NCI-H2107 (cell line): ENCODE data around the gene FOXO6.

Source experiments
- DNase-seq: peaks from one replicate; lab custom pipeline; 2025; lab: John Stamatoyannopoulos, UW

FOXO6 gene

GRCh38 chr1:41408691-41409090, 47.5 kb downstream of the FOXO6 start:
- DNase-seq, result no peak

DNA sequence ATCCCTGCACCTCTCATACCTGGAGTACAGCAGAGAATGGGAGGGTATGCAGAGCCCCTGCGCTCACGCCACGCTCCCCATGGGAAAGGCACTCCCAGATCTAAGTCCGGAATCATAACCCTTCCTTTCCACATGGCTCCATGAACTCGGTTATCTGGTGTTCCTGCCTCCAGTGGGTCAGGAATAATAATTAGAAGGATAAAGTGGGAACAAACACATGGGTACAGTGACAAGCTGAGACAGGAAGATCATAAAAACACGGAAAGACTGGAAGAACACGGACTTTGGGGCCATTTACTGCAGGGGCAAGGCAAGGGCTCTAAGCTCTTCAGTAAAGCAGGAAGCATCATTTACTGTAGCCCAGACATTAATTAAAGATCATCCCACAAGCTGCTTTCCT, 48.6 kb downstream of the FOXO6 start:
- no peak for DNase-seq

- no peak for DNase-seq
Observed at GRCh38 chr1:41410462-41410861, 49.2 kb downstream of the FOXO6 start.

GRCh38 chr1:41411229-41411628, 50.0 kb downstream of the FOXO6 start:
- no peak for DNase-seq

DNA sequence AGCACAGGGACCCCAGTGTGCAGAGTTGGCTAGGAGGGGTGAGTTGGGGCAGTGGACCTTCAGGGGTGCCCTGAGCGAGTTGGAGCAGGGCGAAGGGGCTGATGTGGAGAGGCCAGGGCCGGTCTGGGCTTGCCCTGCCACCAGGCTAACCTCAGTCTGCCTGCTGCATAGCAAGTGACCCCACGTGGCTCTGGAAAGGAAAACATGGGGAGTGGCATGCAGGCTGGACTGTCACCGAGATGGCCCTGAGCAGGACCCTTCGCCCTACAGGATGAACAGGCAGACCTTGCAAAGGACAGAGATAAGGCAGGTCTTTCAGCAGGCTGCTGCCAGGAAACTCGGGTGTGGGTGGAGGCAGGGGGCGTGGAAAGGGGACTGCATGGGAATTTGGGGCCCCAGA, 51.5 kb downstream of the FOXO6 start:
- no peak for DNase-seq

DNA sequence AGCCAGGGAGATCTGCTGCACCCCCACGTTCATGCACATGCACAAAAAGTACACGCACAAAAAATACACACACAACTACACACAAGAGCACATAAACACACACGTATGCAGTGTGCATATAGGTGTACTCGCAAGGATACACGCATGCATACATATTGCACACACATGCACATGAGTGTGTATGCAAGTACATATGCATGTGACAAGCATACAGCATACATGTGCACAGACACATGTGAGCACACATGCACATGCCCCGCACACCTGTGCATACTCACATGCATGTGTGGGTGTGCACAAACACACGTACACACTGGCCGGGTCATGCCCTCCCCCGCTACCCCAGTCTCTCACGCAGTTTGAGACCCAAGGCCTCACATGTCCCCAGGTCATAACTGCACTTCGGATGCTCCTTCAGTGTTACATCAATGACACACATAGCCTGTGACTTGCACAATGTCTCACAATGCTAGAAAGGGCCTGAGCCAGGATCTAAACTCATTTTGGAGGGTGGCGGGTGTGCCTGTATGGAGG, 52.6 kb downstream of the FOXO6 start:
- DNase-seq, result no peak

DNA sequence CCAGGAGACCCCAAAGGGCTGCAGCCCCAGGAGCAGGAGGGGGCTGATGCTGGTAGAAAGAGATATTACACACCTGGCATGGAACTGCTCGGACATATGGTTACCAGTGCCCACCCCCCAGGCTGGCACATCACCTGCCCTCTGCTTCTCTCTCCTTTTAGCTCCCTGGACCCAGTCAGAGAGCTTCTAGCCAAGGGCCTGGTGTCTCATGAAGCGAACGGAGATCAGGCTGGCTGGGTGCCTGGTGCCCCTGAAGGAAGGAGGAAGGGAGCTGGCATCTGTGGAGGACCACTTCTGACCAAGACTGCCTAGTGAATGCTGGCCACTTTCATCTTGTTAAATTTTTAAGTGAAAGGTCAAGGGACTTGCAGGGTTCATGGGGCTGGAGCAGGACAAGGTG, 53.1 kb downstream of the FOXO6 start:
- DNase-seq, result no peak

GRCh38 chr1:41414716-41415306, 53.6 kb downstream of the FOXO6 start:
- DNase-seq, result no peak

- no peak for DNase-seq
Observed at GRCh38 chr1:41416081-41416480, 54.8 kb downstream of the FOXO6 start.

DNA sequence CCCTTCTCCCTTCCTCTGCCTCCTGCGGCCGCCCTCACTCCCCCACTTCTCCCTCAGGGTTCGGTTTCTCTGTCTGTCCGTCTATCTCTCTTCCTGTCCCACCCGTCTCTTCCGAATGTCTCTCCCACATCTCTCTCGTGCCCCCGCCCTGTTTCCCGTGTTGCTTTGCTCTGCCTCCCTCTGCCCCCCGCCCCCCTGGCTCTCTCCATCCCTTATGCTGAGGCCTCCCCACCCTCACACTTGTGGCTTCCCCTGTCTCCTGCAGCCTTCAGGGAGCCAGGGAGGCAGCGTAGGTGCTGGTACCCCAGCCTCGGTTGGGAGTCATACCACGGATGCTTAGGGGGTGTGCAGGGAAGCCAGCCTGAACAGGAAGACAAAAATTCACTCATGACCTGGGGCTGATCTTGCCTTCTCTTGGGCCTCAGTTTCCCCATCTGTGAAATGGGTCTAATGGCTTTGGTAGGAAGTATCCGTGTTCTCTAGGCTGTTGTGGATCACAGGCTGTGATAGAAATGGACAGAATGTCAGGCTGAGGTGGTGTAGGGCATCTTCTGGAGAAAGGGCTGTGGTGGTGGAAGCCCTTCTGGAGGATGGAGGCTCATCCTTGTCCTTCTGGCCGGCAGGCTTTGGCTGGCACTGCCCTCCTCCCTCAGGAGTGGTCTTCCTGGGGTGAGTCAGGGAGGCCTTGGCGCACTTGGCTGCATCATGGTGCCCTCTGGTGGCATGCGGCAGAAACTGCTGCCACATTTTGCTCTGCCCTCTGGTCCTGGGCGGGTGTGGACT, 55.5 kb downstream of the FOXO6 start:
- DNase-seq, result peak; percentile 50

- DNase-seq, result no peak
Observed at GRCh38 chr1:41417335-41417682, 56.1 kb downstream of the FOXO6 start.

DNA sequence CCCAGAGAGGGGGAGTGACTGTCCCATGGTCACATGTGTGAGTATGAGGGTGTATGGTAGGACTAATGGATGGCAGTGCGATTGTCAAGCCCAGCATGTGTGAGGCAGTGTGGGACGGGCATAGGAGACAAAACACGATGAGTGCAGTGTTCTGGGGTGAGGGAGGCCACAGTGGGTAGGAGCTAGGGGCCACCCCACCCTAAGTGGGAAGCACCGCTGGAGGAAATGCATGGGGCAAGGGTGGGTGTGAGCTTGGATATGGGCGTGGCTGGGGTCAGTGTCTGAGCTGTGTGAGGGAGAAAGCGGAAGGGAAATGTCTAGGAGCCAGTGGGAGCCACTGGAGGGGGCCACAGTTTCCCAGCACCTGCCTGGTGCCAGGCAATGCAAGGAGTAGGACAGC, 56.5 kb downstream of the FOXO6 start:
- DNase-seq, result no peak

DNA sequence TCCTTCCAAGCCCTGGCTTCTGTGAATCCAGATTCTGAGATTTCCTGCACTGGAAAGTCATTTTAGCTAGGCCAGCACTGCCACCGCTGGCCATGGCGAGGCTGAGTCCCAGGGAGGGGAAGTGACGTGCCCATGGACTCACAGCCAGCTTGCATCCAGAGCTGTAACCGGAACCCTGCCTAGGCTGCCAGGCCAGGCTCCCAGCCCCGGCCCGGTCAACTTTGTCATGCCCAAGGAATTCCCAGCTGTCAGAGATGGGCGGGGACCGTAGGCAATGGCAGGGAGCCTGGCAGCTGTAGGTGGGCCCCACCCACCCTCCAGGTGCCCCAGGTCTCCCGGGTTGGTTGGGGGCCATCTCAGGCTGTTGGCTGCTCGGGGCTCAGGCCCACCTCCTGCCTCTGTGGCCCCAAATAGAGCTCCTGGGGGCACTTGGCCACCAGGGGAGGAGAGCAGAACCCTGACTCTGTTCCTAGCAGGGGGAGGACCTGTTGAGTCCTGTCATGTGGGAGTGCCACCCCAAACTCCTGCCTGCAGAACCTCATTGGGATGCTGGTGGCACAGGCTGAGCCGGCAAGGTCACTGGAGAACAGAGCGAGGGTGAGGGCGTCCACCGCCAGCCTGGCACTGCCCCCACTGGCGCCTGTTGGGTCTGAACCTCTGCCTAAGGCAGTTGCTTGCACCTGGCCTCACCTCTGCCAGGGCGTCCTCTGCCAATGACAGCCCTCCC, 57.8 kb downstream of the FOXO6 start:
- peak; percentile 51 for DNase-seq

- no peak for DNase-seq
Observed at GRCh38 chr1:41419584-41420295, 58.5 kb downstream of the FOXO6 start.

DNA sequence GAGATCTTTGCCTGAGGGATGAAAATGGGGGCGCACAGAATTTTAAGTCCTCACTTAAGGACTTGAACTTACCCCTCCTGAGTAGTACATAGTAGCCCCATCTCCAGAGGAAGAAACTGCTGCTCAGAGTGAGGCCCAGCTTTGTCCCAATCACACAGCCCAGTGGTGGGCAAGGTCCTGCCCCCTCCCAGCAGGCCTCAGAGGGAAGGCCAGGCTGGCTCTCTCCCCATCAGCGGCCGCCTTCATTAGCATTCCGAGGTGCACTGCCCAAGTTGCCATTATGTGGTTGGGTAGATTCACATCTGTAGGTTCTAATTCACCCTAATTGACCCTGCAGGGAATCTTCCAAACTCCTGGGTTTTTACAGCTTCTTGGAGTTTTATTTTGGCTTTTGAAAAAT, 59.1 kb downstream of the FOXO6 start:
- no peak for DNase-seq

- DNase-seq, result no peak
Observed at GRCh38 chr1:41420860-41421259, 59.6 kb downstream of the FOXO6 start.

DNA sequence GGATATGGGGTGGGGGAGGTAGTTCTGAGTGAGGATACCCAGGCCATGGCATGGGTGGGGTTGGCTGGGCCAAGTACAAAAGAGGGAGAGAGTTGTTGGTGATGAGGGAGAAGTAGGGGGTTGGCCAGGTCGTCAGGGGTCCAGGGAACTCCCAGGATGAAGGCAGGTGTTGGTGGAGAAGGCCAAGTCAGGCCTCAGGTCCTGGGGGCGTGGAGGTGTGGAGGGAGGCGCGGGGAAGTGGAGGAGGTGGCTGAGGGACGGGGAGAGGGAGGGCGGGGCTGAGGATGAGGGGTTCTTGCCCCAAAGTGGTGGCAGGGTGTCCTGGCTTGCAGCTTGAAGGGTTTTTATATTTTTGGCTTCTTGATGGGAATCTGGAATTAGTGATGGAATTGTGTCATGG, 61.1 kb downstream of the FOXO6 start:
- no peak for DNase-seq

DNA sequence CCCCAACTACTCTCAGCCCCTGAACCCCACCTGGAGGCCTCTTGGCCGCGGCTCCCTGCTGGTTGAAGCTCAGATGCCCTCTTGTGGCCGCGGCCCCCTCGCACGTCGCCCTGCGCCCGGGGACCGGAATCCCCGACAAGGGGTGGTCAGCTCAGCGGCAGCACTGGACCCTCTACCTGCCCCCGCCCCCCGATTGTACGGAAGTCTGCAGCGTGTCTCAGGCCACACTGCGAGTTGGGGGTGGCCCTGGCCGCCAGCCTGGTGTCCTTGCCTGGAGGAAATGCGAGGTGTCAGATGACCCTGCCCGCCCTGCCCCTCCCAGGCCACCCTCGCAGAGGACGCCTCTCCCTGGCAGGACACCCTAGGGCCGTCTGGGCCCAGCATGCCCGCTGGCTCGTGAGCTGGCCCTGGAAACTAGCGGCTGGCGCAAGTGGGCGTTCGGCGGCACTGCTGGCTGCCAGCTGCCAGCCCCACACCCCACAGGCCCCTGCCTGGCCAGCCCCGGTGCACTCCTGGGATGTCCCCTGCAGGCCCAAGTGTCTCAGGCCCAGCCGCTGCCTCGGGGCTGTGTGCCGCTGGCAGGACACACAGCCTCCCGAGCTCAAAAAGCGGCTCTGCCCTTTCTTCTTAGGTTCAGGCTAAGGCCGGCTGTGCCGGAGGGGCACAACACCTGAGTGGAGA, 62.4 kb downstream of the FOXO6 start:
- DNase-seq, result no peak

- no peak for DNase-seq
Observed at GRCh38 chr1:41424581-41425118, 63.4 kb downstream of the FOXO6 start.

DNA sequence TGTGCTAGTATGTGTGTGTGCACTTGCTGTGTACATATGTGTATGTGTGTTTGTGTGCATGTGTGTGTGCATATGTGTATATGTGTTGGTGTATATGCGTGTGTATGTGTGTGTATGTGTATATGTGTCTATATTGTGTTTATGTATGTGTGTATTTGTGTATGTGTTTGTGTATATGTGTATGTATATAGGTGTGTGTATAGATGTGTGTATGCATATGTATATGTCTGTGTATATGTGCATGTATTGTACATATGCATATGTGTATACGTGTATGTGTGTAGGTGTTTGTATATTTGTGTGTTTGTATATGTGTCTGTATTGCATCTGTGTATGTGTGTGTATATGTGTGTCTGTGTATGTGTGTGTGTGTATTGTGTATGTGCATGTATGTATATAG, 64.1 kb downstream of the FOXO6 start:
- DNase-seq, result no peak

DNA sequence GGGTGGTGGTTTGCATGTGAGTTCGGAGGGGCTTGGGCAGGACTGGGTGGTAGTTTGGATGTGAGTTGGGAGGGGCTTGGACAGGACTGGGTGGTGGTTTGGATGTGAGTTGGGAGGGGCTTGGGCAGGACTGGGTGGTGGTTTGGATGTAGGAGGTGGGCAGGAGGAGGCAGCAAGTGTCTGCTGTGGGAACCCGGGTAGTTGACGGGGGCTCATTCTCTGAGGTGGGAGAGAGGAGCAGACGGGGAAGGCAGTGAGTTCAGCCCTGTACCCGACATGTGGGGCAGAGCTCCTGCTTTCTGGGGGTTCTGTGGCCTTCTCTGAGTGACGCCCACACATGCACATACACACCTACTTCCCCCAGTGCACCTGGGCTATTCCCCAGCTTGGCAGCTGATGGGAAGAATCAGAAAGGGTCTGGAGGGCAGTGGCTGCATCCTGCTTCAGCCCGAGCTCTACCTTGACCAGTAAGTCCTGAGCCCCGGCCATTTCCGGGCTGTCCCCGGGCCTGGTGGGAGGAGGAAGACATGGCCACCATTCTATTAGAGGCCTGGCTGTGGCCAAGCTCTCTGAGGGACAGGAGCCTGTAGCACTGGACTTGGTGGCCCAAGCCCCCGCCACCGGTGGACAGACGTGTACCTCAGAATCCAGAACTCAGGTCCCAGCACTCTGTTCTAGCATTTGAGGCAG, 65.1 kb downstream of the FOXO6 start:
- DNase-seq, result no peak
